Measurements from ENCODE around the gene IGF1.

- TF ChIP-seq CTCF (IDR thresholded peaks at IDR 0.05), result no peak
- TF ChIP-seq POLR2AphosphoS5 (IDR thresholded peaks at IDR 0.05), result no peak
Measured at GRCh38 chr12:102376181-102376747, 104.1 kb downstream of the IGF1 start.
